Activated CD4-positive, alpha-beta memory T cell treated with anti-CD3 and anti-CD28 coated beads for 36 hours (primary cell): ENCODE data around the gene CLEC2D. TPM values are rescaled to one million over a fixed set of nuclear protein-coding genes. Genes with fewer than 3 reads are reported as not detected.
"Not testable (repeated sequence)": the region's sequence is repeated elsewhere in the genome, so short reads cannot be mapped to it uniquely, and the experiment has no call there.

Experiments used
- CTCF ChIA-PET: fragments of 350-600 bp; sonication (Branson Sonifier 250); formaldehyde crosslinking; loops from one replicate; lab custom pipeline; 2021; ENCODE audit warnings: antibody characterized with exemption, inconsistent platforms; lab: Charles Lee
- POLR2A ChIA-PET: fragments of 350-600 bp; sonication (Branson Sonifier 250); formaldehyde crosslinking; loops from one replicate; lab custom pipeline; 2021; ENCODE audit warnings: antibody characterized with exemption; lab: Charles Lee
- DNase-seq: peaks from one replicate; pipeline ENCODE4 v3.0.0-alpha.2; 2020
- H3K27ac Mint-ChIP-seq: one replicate; pipeline ENCODE4 v1.8.0; 2021; ENCODE audit warnings: mixed read lengths
- H3K27me3 Mint-ChIP-seq: one replicate; pipeline ENCODE4 v1.8.0; 2021; ENCODE audit warnings: mixed read lengths
- H3K36me3 Mint-ChIP-seq: one replicate; pipeline ENCODE4 v1.8.0; 2021; ENCODE audit warnings: mixed read lengths
- H3K4me1 Mint-ChIP-seq: one replicate; pipeline ENCODE4 v1.8.0; 2021; ENCODE audit warnings: low read depth, mixed read lengths
- H3K4me3 Mint-ChIP-seq: one replicate; pipeline ENCODE4 v1.8.0; 2021; ENCODE audit warnings: mild to moderate bottlenecking, mixed read lengths
- H3K9me3 Mint-ChIP-seq: one replicate; pipeline ENCODE4 v1.8.0; 2021; ENCODE audit warnings: mixed read lengths
- intact Hi-C: fragments of 100-400 bp; cut with micrococcal nuclease; formaldehyde crosslinking; loops from one replicate; pipeline ENCODE4 v1.15.1; 2023
- total RNA-seq, 2 experiments: library from RNA; stranded (reverse); gene quantifications; one replicate each; pipeline ENCODE4 v1.2.3, GENCODE V29; 2021

CLEC2D gene
- total RNA-seq, 2 experiments from 2014 or later: 191 to 199 TPM

DNA sequence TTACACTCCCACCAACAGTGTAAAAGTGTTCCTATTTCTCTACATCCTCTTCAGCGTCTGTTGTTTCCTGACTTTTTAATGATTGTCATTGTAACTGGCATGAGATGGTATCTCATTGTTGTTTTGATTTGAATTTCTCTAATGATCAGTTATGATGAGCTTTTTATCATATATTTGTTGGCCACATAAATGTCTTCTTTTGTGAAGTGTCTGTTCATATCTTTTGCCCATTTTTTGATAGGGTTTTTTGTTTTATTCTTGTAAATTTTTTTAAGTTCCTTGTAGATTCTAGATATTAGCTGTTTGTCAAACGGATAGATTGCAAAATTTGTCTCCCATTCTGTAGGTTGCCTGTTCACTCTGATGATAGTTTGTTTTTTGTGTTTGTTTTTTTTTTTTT, 13.4 kb downstream of the CLEC2D start:
- DNase-seq, intact Hi-C loops, H3K27me3 Mint-ChIP-seq: not testable (repeated sequence)
- POLR2A ChIA-PET: interaction anchor here (0.7 to 11.3 kb wide), 4 partner anchors 9 to 44 kb away, joined by 3 to 212 read pairs (median 3); no protein-coding TSS in a partner anchor
- peaks cover 81% of the 10 kb centered on the region for H3K4me1 Mint-ChIP-seq
- peak overlapping the region; percentile 64 for H3K27ac Mint-ChIP-seq
- peaks cover 88% of the 10 kb centered on the region for H3K36me3 Mint-ChIP-seq
- H3K4me3 Mint-ChIP-seq: peak overlapping the region; percentile 8
- H3K9me3 Mint-ChIP-seq: peaks cover 38% of the 10 kb centered on the region
- CTCF ChIA-PET: interaction anchor here (1.5 to 3.1 kb wide), 2 partner anchors 25 to 50 kb away, joined by 3 to 16 read pairs; no protein-coding TSS in a partner anchor

DNA sequence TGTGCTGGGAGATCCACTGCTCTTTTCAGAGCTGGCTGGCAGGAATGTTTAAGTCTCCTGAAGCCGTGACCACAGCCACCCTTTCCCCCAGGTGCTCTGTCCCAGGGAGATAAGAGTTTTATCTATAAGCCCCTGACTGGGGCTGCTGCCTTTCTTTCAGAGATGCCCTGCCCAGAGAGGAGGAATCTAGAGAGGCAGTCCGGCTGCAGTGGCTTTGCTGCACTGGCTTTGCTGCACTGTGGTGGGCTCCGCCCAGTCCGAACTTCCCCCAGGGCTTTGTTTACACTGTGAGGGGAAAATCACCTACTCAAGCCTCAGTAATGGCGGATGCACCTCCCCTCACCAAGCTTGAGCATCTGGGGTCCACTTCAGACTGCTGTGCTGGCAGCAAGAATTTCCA, 15.9 kb downstream of the CLEC2D start:
- intact Hi-C loops: loop anchor here (2.0 kb wide), 1 partner anchor 15 kb away; no protein-coding TSS in a partner anchor
- not testable (repeated sequence) for H3K27me3 Mint-ChIP-seq
- POLR2A ChIA-PET: interaction anchor here (1.2 kb wide), 1 partner anchor 15 kb away, joined by 5 read pairs; no protein-coding TSS in a partner anchor

DNA sequence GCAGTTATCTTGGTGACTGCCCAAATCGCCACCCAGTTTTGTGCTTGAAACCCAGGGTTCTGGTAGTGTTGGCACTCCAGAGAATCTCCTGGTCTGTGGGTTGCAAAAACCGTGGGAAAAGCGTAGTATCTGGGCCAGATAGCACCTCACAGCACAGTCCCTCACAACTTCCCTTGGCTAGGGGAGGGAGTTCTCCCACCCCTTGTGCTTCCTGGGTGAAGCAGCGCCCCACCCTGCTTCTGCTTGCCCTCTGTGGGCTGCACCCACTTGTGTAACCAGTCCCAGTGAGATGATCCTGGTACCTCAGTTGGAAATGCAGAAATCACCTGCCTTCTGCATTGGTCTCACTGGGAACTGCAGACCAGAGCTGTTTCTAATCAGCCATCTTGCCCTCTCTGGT, 16.4 kb downstream of the CLEC2D start:
- no peak for DNase-seq
- ChIA-PET POLR2A (interaction anchor here (1.2 kb wide), 1 partner anchor 14 kb away, joined by 5 read pairs; no protein-coding TSS in a partner anchor), CTCF (interaction anchor here (1.7 to 3.9 kb wide), 2 partner anchors 44 to 52 kb away, joined by 8 to 15 read pairs; no protein-coding TSS in a partner anchor)
- Mint-ChIP-seq H3K9me3 (peaks cover 24% of the 10 kb centered on the region), H3K27ac (peak overlapping the region; percentile 59), H3K27me3 (no peaks in the 10 kb centered on the region), H3K4me1 (peaks cover 67% of the 10 kb centered on the region), H3K4me3 (peak overlapping the region; percentile 4), H3K36me3 (peaks cover 90% of the 10 kb centered on the region)
- intact Hi-C loops: loop anchor here (2.0 kb wide), 2 partner anchors 15 kb away; no protein-coding TSS in a partner anchor

More for the DNA sequence above, 15.9 kb downstream of the CLEC2D start:
- not testable (repeated sequence) for DNase-seq, H3K4me3 Mint-ChIP-seq
- peaks cover 72% of the 10 kb centered on the region for H3K4me1 Mint-ChIP-seq
- CTCF ChIA-PET: interaction anchor here (1.0 to 3.9 kb wide), 2 partner anchors 19 to 51 kb away, joined by 3 to 15 read pairs; no protein-coding TSS in a partner anchor
- H3K27ac Mint-ChIP-seq: peak overlapping the region; percentile 59
- H3K36me3 Mint-ChIP-seq: peaks cover 90% of the 10 kb centered on the region
- peaks cover 29% of the 10 kb centered on the region for H3K9me3 Mint-ChIP-seq

DNA sequence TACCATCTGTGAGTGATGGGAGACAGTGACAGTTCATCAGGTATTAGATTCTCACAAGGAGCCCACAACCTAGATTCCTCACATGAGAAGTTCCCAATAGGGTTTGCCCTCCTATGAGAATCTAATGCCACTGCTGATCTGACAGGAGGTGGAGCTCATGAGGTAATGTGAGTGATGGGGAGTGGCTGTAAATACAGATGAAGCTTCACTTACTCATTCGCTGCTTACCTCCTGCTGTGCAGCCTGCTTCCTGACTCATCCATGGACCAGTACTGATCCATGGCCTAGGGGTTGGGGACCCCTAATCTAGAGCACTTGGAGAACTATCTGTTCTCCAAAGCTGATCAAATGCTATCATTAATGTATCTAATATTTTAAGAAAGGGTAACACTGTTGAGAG, 17.7 kb downstream of the CLEC2D start:
- ChIA-PET CTCF (interaction anchor here (0.6 to 3.9 kb wide), 10 partner anchors 11 to 53 kb away, joined by 3 to 18 read pairs (median 4); no protein-coding TSS in a partner anchor), POLR2A (interaction anchor here (1.0 to 2.8 kb wide), 6 partner anchors 18 to 39 kb away, joined by 3 to 8 read pairs (median 6); partner anchors contain the start of gene CLEC2D)
- Mint-ChIP-seq H3K4me1 (peaks cover 66% of the 10 kb centered on the region), H3K27me3 (no peaks in the 10 kb centered on the region), H3K9me3 (peaks cover 16% of the 10 kb centered on the region), H3K4me3 (no peak overlapping the region), H3K27ac (peak overlapping the region; percentile 51), H3K36me3 (peaks cover 92% of the 10 kb centered on the region)
- DNase-seq: peak; percentile 44
- intact Hi-C loops: loop anchor here (2.0 kb wide), 1 partner anchor 16 kb away; no protein-coding TSS in a partner anchor

DNA sequence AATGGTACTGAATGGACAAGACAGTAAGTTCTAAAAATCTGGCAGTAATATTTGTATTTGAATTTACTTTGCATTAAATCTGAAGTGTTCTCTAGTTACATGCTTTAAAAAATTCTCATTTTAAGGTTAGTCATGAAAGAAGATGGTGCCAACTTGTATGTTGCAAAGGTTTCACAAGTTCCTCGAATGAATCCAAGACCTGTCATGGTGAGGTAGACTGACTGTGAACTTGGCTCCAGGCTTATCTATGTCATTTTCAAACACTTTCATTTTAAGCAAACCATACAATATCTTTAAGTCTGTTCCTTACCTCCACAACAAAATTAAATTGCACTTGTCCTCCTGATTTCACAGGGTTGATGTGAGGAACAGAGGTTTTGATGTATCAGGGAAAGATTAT, 23.4 kb downstream of the CLEC2D start:
- intact Hi-C loops: no loop called here
- Mint-ChIP-seq H3K27ac (peak overlapping the region; percentile 62), H3K9me3 (peaks cover 41% of the 10 kb centered on the region), H3K36me3 (peaks cover 88% of the 10 kb centered on the region), H3K27me3 (no peaks in the 10 kb centered on the region), H3K4me3 (no peak overlapping the region), H3K4me1 (peaks cover 43% of the 10 kb centered on the region)
- CTCF ChIA-PET: interaction anchor here (0.7 to 1.7 kb wide), 3 partner anchors 20 to 105 kb away, joined by 3 to 5 read pairs (median 4); no protein-coding TSS in a partner anchor
- no peak for DNase-seq
- POLR2A ChIA-PET: no interaction called here

DNA sequence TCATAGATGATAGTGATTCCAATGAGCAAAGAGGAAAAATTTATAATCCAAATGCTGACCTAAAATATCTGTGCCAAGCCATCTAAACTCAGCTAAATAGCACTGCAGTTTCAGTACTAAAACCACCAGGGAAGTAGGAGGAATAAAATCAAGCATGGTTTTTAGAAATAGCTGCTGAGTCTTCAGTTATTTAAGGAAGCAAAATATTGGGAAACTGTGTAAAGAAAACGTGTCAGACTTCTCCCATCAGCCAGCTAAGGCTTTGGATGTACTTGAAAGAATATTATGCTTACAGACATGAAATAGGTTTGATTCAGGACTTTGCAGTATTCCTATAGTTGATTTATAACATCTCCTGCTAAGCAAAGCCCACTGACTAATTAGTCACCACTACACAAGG, 24.7 kb downstream of the CLEC2D start:
- DNase-seq: no peak
- H3K4me3 Mint-ChIP-seq: no peak overlapping the region
- no peaks in the 10 kb centered on the region for H3K27me3 Mint-ChIP-seq
- peaks cover 80% of the 10 kb centered on the region for H3K36me3 Mint-ChIP-seq
- ChIA-PET CTCF (interaction anchor here (0.6 to 1.7 kb wide), 4 partner anchors 14 to 62 kb away, joined by 3 to 4 read pairs (median 3); no protein-coding TSS in a partner anchor), POLR2A (no interaction called here)
- H3K9me3 Mint-ChIP-seq: peaks cover 47% of the 10 kb centered on the region
- intact Hi-C loops: no loop called here
- peaks cover 47% of the 10 kb centered on the region for H3K4me1 Mint-ChIP-seq
- H3K27ac Mint-ChIP-seq: peak overlapping the region; percentile 47

DNA sequence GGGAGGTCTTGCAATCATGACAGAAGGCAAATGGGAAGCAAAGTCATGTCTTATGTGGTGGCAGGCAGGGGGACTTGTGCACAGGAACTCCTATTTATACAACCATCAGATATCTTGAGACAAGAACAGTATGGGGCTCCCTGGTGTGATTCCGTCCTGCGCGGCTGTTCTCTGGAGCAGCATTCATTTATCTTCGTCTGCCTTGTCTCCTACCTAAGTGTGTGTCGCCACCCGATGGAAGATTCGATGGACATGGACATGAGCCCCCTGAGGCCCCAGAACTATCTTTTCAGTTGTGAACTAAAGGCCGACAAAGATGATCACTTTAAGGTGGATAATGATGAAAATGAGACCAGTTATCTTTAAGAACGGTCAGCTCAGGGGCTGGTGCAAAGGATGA, 25.6 kb downstream of the CLEC2D start:
- DNase-seq, POLR2A ChIA-PET, H3K27me3 Mint-ChIP-seq, CTCF ChIA-PET, H3K4me3 Mint-ChIP-seq, intact Hi-C loops: not testable (repeated sequence)
- peak overlapping the region; percentile 61 for H3K27ac Mint-ChIP-seq
- H3K36me3 Mint-ChIP-seq: peaks cover 71% of the 10 kb centered on the region
- peaks cover 43% of the 10 kb centered on the region for H3K9me3 Mint-ChIP-seq
- H3K4me1 Mint-ChIP-seq: peaks cover 52% of the 10 kb centered on the region

DNA sequence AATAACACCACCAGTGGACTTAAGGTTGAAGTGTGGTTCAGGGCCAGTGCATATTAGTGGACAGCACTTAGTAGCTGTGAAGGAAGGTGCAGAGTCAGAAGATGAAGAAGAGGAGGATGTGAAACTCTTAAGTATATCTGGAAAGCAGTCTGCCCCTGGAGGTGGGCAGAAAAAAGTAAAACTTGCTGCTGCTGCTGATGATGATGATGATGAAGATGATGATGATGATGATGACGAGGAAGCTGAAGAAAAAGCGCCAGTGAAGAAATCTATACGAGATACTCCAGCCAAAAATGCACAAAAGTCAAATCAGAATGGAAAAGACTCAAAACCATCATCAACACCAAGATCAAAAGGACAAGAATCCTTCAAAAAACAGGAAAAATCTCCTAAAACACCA, 26.1 kb downstream of the CLEC2D start:
- peaks cover 57% of the 10 kb centered on the region for H3K4me1 Mint-ChIP-seq
- DNase-seq, H3K27me3 Mint-ChIP-seq, POLR2A ChIA-PET, H3K4me3 Mint-ChIP-seq, CTCF ChIA-PET, intact Hi-C loops: not testable (repeated sequence)
- H3K36me3 Mint-ChIP-seq: peaks cover 69% of the 10 kb centered on the region
- peak overlapping the region; percentile 61 for H3K27ac Mint-ChIP-seq
- peaks cover 43% of the 10 kb centered on the region for H3K9me3 Mint-ChIP-seq

DNA sequence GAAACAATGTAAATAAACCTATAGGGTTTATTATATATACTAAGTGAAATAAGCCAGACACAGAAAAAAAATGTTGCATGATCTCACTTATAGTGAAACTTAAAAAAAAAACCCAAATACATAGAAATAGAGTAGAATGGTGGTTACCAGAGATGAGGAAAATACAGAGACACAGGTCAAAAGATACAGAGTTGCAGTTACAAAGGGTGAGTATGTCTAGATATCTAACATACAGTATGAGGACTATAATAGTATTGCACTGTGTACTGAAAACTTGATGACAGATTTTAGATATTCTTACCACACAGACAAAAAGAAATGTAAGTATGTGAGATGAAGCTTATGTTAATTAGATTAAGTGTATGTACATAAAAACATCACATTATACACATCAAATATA, 28.1 kb downstream of the CLEC2D start:
- H3K36me3 Mint-ChIP-seq: peaks cover 51% of the 10 kb centered on the region
- H3K27me3 Mint-ChIP-seq: no peaks in the 10 kb centered on the region
- DNase-seq: no peak
- peaks cover 68% of the 10 kb centered on the region for H3K4me1 Mint-ChIP-seq
- ChIA-PET CTCF (interaction anchor here (0.9 to 1.7 kb wide), 4 partner anchors 10 to 63 kb away, joined by 3 to 7 read pairs (median 4); no protein-coding TSS in a partner anchor), POLR2A (interaction anchor here (0.7 to 1.0 kb wide), 2 partner anchors 42 to 47 kb away, joined by 3 read pairs; no protein-coding TSS in a partner anchor)
- intact Hi-C loops: no loop called here
- H3K4me3 Mint-ChIP-seq: no peak overlapping the region
- H3K9me3 Mint-ChIP-seq: peaks cover 43% of the 10 kb centered on the region
- H3K27ac Mint-ChIP-seq: peak overlapping the region; percentile 64

DNA sequence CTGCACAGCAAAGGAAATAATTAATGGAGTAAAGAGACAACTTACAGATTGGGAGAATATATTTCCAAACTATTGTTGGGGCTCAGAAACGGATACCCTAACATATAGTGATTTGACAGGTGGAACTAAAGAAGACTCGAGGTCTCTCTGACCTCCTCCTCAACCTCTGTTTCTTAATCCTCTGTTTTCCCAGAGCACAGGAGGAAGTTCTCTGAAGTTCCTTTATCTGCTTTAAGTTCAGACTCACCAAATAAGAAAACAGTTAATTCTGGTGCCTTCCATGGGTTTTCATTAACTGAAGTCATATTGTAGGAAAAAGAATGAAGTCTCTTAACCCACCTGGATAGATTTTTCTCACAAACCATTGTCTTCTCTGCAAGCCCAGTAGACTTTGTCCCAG, 29.2 kb downstream of the CLEC2D start:
- Mint-ChIP-seq H3K36me3 (peaks cover 43% of the 10 kb centered on the region), H3K4me1 (peaks cover 67% of the 10 kb centered on the region), H3K27me3 (no peaks in the 10 kb centered on the region), H3K9me3 (peaks cover 39% of the 10 kb centered on the region), H3K4me3 (no peak overlapping the region), H3K27ac (peak overlapping the region; percentile 68)
- no peak for DNase-seq
- intact Hi-C loops: loop anchor here (1.0 kb wide), 1 partner anchor 10 kb away; no protein-coding TSS in a partner anchor
- ChIA-PET CTCF (interaction anchor here (1.5 to 1.9 kb wide), 4 partner anchors 10 to 63 kb away, joined by 3 to 24 read pairs (median 6); no protein-coding TSS in a partner anchor), POLR2A (interaction anchor here (0.7 to 2.9 kb wide), 3 partner anchors 18 to 29 kb away, joined by 3 to 7 read pairs (median 4); partner anchors contain the start of gene CLEC2D)

DNA sequence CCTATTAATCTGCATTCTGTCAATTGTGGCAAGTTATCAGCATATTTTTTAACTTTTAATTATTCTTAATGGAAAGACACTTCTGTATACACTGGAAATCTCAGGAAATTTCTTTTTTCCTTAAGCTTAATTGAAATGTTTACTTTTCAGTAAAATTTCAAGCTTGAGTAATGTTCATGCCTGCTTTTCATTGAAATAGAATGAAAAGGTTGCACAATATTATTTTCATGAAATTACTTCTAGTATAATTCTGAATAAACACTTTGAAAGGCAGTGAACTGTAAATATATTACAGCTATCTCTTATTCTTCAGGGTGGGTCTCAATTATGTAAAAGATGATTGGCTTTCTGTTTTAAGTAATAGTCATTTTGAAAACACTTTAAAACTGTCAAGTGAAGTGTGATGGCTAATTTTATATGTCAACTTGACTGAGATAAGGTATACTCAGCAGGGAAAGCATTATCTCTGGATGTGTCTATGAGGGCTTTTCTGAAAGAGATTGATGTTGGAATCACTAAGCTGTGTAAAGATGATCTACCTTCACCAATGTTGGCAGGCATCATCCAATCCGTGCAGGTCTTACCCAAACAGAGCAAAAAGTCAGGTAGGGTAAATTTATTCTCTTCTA, 29.9 kb downstream of the CLEC2D start:
- intact Hi-C loops: loop anchor here (1.0 kb wide), 1 partner anchor 9 kb away; no protein-coding TSS in a partner anchor
- Mint-ChIP-seq H3K36me3 (peaks cover 37% of the 10 kb centered on the region), H3K27ac (peak overlapping the region; percentile 68), H3K4me3 (no peak overlapping the region), H3K9me3 (peaks cover 38% of the 10 kb centered on the region), H3K4me1 (peaks cover 67% of the 10 kb centered on the region), H3K27me3 (no peaks in the 10 kb centered on the region)
- CTCF ChIA-PET: interaction anchor here (0.8 to 2.1 kb wide), 7 partner anchors 9 to 64 kb away, joined by 3 to 24 read pairs (median 4); no protein-coding TSS in a partner anchor
- DNase-seq: no peak
- POLR2A ChIA-PET: interaction anchor here (0.7 to 2.9 kb wide), 4 partner anchors 14 to 30 kb away, joined by 3 to 7 read pairs (median 4); partner anchors contain the start of gene CLEC2D
